Stimulated activated CD8-positive, alpha-beta memory T cell treated with anti-CD3 and anti-CD28 coated beads, Interleukin-2, amount 100 ng/mL, for 1 hour (primary cell): Measurements from ENCODE around the gene PGGHG.

ENCODE experiments used
- DNase-seq, 2 donors: peaks; one replicate each; pipeline ENCODE4 v3.0.0-alpha.2; 2020; ENCODE audit warnings: low read depth in 2 of 2

Gene PGGHG

GRCh38 chr11:269146-269890 lies 19.6 kb upstream of the PGGHG start:
- no peak for DNase-seq

DNA sequence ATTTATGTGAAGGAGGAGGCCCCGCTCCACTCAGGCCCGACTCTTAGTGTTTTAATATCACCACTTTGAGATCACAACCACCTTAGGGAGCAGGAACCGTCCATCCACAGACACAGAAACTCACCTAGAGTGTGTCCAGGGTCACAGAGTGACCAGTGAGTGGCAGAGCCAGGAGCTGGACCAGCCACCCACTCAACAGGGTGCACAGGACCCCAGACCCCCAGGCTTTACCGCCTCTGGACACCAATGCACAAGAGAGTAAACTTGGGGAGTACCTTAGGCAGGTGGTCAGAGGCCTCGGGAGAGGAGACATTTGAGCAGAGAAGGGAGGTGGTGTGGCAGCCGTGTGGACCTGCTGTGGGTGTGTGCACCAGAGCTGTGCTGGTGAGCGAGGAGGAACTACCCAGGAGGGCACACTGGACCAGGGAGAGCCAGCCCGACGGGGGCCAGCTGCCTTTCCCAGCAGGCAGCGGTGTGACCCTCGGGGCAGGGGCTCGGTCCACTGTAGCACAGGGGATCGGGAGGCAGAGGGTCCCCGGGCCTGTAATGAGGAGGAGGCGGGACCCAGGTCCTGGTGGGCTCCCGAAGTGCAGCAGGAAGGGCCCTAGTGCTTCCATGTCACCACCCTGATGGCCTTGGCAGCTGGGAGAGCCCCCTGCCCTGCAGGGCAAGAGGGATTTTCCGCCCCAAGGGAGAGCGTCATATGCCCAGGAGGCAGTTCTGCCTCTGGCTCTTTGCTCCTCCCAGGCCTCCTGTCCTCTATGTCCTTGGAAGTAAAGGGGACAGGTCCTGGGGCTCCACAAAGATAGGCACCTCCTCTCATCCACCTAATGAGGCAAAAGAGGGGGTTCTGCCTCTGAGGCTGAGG lies 18.2 kb upstream of the PGGHG start:
- no peak for DNase-seq

DNA sequence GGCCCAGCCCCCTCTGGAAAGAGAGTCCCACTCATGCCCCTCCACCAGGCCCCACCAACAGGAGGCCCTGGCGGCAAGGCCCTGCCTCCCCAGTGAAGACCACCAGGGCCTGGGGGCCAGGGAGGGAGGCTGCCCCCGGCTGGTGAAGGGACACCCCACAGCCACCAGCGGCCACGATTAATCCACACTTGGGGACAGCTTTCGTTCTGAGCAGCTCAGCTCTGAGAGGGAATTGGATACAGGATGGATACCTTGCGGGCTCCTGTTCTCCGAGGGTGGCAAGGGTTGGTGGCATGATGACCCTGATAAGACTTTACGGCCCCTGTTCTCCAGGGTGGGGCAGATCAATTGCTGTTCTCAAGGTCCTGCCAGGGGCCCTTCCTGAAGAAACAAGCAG lies 17.6 kb upstream of the PGGHG start:
- DNase-seq: no peak

GRCh38 chr11:272195-272930 lies 16.6 kb upstream of the PGGHG start:
- DNase-seq: no peak

- no peak for DNase-seq
Measured at GRCh38 chr11:272931-273198, 16.1 kb upstream of the PGGHG start.

- no peak for DNase-seq
Measured at GRCh38 chr11:276219-276618, 12.7 kb upstream of the PGGHG start.

GRCh38 chr11:278001-278951 lies 10.7 kb upstream of the PGGHG start, which contains the start of gene NLRP6:
NLRP6 (plus strand) TSS chr11:278407; CDS start chr11:278570, 163 bp downstream.
- DNase-seq: no peak

- DNase-seq: no peak
Measured at GRCh38 chr11:279040-279965, 9.6 kb upstream of the PGGHG start.

DNA sequence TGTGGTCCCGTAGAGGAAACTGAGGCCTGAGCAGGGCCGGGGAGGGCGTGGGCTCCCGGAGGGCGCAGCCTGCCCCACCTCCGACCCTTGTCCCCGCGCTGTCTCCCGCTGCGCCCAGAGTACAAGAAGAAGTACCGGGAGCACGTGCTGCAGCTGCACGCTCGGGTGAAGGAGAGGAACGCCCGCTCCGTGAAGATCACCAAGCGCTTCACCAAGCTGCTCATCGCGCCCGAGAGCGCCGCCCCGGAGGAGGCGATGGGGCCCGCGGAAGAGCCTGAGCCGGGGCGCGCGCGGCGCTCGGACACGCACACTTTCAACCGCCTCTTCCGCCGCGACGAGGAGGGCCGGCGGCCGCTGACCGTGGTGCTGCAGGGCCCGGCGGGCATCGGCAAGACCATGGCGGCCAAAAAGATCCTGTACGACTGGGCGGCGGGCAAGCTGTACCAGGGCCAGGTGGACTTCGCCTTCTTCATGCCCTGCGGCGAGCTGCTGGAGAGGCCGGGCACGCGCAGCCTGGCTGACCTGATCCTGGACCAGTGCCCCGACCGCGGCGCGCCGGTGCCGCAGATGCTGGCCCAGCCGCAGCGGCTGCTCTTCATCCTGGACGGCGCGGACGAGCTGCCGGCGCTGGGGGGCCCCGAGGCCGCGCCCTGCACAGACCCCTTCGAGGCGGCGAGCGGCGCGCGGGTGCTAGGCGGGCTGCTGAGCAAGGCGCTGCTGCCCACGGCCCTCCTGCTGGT lies 8.8 kb upstream of the PGGHG start:
- no peak for DNase-seq

GRCh38 chr11:280706-281485 lies 8.0 kb upstream of the PGGHG start:
- DNase-seq: no peak

DNA sequence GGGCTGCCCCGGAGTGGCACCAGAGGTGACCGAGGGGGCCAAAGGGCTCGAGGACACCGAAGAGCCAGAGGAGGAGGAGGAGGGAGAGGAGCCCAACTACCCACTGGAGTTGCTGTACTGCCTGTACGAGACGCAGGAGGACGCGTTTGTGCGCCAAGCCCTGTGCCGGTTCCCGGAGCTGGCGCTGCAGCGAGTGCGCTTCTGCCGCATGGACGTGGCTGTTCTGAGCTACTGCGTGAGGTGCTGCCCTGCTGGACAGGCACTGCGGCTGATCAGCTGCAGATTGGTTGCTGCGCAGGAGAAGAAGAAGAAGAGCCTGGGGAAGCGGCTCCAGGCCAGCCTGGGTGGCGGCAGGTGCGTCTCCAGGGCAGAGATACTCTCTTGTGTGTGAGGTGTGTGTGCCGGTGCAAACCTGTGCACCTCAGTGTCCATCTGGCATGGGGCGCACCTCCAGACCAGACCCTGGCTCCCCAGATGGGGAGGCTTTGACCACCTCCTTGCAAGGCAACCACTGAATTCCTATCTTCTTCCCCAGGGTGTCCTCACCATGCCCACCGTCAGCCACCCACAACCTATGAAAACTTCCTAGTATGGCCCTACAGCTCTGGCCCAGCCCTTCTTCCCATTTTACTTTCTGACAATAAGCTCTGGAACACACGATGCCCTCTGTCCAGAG lies 7.3 kb upstream of the PGGHG start:
- no peak for DNase-seq

DNA sequence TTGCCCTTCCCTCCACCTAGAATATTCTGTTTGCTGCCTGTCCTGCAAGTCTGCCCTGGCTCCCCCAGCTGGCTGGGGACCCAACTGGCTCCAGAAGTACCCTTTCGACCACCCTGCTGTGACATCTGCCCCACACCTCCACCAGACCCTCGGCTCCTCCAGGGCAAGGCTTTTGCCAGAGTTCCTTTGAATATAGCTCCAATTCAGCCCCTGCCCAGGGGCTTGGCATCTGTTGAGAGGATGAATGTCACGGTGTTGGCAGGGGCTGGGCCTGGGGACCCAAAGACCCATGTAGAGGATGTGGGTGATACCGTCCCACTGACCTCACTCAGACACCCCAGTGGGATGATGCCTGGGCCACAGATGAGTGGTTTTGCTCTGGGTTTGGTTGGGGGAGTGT lies 6.8 kb upstream of the PGGHG start:
- no peak for DNase-seq

DNA sequence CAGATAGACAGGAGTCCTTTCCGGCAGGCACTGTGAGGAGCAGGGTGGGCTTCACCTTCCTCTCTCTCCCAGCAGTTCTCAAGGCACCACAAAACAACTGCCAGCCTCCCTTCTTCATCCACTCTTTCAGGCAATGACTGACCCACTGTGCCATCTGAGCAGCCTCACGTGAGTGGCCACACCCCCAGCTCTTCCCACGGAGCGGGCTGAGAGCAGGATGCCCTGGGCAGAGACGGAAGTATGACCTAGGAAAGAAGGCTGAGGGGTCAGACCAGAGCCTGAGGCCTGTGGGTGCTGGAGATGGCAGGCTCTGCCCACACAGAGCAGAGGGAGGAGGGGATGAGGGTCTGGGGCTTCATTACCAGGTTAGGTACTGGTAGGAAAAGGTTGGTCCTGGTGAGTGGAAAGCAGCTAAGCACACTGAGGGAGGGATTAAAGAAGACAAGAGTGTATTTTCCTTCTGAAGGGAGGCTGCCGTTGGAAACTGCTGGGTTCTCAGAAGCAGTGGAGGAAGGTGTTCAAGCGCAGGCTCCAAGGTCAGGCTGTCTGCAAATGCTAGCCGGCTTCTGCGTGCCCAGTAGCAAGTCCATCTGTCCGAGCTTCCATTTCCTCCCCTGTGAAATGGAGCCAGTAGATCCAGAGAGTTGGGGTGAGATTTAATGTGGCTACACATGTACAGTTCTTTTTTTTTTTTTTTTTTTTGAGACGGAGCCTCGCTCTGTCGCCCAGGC lies 6.1 kb upstream of the PGGHG start:
- DNase-seq: no peak

DNA sequence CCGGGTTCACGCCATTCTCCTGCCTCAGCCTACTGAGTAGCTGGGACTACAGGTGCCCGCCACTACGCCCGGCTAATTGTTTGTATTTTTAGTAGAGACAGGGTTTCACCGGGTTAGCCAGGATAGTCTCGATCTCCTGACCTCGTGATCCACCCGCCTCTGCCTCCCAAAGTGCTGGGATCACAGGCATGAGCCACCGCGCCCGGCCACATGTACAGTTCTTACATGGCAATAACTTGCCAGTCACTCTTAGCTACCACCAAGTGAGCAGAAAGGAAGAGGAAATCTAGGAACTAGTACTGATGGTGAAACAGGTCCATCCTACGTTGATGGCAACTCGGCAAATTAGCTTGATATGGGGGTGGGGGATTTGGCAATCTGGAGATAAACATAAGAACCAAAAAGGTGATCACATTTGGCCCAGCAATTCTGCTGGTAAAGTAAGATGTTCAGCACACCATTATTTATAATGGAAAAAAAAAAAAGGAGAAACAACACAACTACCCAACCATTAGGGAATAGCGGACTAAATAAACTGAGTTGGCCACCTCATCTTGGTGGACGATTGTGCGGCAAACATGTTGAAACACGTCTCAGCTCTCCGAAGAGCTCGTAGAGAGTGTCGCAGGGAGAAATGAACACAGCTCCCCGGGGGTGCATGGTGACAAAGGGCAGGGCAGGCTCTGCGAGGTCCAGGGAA lies 5.4 kb upstream of the PGGHG start:
- DNase-seq: no peak

DNA sequence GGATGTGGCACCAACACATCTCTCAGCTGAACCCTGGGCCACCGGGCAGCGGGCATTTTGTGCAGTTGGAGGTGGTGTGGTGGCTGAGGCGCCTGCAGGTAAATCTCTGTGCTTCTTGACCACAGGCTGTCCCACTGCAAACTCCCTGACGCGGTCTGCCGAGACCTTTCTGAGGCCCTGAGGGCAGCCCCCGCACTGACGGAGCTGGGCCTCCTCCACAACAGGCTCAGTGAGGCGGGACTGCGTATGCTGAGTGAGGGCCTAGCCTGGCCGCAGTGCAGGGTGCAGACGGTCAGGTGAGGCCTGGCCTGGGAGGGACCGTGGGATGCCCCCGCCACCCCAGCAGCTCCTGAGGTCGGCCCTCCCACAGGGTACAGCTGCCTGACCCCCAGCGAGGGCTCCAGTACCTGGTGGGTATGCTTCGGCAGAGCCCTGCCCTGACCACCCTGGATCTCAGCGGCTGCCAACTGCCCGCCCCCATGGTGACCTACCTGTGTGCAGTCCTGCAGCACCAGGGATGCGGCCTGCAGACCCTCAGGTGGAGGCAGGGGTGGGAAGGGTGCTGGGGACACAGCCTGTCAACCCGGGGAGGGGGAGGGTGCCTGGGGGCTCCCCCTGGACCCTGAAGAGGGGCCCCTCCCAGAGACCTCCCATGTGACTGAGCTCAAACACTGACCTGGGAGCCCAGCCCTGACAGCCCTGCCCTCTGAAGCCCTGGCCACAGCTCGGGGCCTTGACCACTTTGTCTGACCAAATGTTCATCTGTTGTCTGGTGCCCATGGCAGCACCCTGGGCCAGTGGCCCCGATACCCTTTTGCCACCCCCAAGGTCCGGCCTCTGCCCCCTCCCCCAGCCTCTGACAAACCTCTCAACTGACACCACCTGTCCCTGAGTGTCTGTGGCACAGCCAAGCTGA lies 4.6 kb upstream of the PGGHG start:
- no peak for DNase-seq
